Measurements from ENCODE around the gene MAF. TPM values are rescaled to one million over a fixed set of nuclear protein-coding genes. Genes with fewer than 3 reads are reported as not detected.

Gene MAF
- total RNA-seq, 2 donors from 2014 or later, result 12.3 to 21.1 TPM

DNA sequence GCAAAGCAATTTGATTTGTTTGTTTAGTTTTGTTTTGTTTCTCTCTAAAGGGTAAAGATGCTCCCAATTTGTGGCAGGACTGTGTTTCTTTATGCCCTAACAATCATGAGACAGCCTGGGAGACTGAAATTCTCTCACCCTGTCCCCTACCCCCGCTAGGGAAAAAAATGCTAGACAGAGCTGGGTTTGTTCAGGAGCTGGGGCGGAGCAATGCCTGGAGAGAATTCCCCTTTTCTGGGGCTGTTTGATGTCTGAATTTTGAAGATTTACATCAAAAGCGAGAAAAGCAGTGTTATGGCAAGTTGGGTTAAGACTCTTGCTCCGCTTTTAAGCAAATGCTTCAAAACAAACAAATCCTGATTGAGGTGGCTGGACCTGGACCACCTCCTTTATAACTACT is 8.4 kb downstream of the MAF start:
- H3K27me3 ChIP-seq, result no peaks in the 10 kb centered on the region
- no peaks in the 10 kb centered on the region for H3K9me3 ChIP-seq
- H3K36me3 ChIP-seq, result no peaks in the 10 kb centered on the region
- no peak overlapping the region for H3K4me3 ChIP-seq
- TF ChIP-seq CTCF (IDR thresholded peaks at IDR 0.05), result no peak
- intact Hi-C loops (cut with DNase I), result no loop called here
- H3K27ac ChIP-seq, result peak overlapping the region; percentile 38
- H3K4me1 ChIP-seq, result no peaks in the 10 kb centered on the region
- DNase-seq, result no peak
- peak overlapping the region in 1 of 2 donors; percentile 24 for H3K9ac ChIP-seq (ENCODE audit: low read depth in 2 of 2, low read length in 2 of 2)

DNA sequence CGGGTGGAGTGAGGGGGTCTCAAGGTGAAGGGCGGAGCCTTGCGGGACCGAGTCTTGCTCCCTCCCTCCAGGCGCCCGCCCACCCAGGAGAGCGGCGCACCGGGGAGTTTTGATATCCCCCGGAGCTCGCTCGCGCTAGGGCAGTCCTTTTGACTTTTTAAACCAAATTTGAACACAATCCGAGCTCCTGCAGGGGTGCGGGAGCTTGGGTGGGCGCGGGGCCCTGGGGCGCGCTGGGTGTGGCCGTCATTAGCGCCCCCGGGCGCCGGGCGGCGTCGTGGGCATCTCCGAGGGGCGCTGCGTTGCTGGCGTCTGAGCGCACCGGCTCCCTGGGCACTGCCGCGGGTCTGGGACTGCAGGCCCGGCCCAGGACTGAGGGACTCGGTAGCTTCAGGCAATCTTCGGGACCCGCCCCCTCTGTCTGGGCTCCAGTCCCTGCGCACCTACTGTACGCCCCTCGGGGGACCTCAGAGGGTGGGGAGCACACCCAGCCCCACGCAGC is 10.9 kb downstream of the MAF start:
- Histone ChIP-seq H3K4me1 (no peaks in the 10 kb centered on the region), H3K27me3 (no peaks in the 10 kb centered on the region), H3K9ac (ENCODE audit: low read depth in 2 of 2, low read length in 2 of 2) (peak overlapping the region in 1 of 2 donors; percentile 24), H3K36me3 (no peaks in the 10 kb centered on the region), H3K27ac (no peak overlapping the region), H3K9me3 (no peaks in the 10 kb centered on the region), H3K4me3 (peak overlapping the region; percentile 28)
- no peak for DNase-seq
- intact Hi-C loops (cut with DNase I), result no loop called here
- TF ChIP-seq CTCF (IDR thresholded peaks at IDR 0.05), result no peak

DNA sequence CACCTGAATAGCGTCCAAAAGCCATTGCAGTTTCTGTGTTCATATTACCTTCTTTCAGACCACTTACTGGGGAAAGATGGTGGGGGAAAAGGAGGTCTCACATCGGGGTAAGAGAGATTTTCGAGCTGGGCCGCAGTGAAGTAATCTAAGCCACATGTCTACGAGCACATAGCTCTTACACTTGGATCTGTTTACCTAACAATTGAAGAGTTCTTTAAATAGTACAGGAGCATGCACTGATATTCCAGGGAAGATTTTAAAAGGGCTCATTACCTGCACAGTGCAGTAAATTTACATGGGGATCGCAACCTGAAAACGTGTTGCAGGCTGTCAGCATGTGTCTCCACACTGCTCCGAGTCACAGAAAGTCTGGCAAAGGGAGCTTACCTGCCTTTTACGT is 12.6 kb downstream of the MAF start:
- no peak for DNase-seq
- no peak for TF ChIP-seq CTCF (IDR thresholded peaks at IDR 0.05)
- Histone ChIP-seq H3K27me3 (no peaks in the 10 kb centered on the region), H3K27ac (no peak overlapping the region), H3K4me1 (no peaks in the 10 kb centered on the region), H3K4me3 (no peak overlapping the region), H3K36me3 (no peaks in the 10 kb centered on the region), H3K9ac (ENCODE audit: low read depth in 2 of 2, low read length in 2 of 2) (no peak overlapping the region), H3K9me3 (no peaks in the 10 kb centered on the region)
- intact Hi-C loops (cut with DNase I), result no loop called here

DNA sequence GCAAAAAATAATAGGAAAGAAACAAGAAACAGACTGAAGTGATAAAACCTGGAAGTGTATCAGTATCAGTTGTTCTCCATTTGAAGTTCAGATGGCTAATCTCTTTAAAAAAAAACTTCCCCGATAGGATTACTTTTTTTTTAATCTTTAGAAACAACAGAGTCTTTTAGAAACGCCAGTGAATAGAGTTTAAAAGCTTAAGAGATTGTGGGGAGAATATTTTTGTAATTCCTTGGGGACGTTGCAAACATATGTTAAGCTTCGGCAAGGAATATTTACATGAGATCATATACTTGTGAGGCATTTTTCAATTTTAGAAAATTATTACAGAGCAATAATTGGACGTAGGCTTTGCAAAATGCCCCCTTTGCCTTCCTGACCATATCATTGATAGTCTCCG is 13.2 kb downstream of the MAF start:
- intact Hi-C loops (cut with DNase I), result no loop called here
- no peak for TF ChIP-seq CTCF (IDR thresholded peaks at IDR 0.05)

GRCh38 chr16:79582789-79583188 is 17.7 kb downstream of the MAF start:
- no peaks in the 10 kb centered on the region for H3K36me3 ChIP-seq
- intact Hi-C loops (cut with DNase I), result no loop called here

More for the DNA sequence above, 13.2 kb downstream of the MAF start:
- Histone ChIP-seq H3K27ac (no peak overlapping the region), H3K27me3 (no peaks in the 10 kb centered on the region), H3K4me1 (no peaks in the 10 kb centered on the region), H3K4me3 (no peak overlapping the region), H3K36me3 (no peaks in the 10 kb centered on the region), H3K9me3 (no peaks in the 10 kb centered on the region), H3K9ac (ENCODE audit: low read depth in 2 of 2, low read length in 2 of 2) (no peak overlapping the region)
- no peak for DNase-seq

More at GRCh38 chr16:79582789-79583188, 17.7 kb downstream of the MAF start:
- DNase-seq, result no peak
- Histone ChIP-seq H3K4me1 (no peaks in the 10 kb centered on the region), H3K27ac (no peak overlapping the region), H3K9me3 (no peaks in the 10 kb centered on the region), H3K9ac (ENCODE audit: low read depth in 2 of 2, low read length in 2 of 2) (no peak overlapping the region), H3K4me3 (no peak overlapping the region), H3K27me3 (no peaks in the 10 kb centered on the region)
- no peak for TF ChIP-seq CTCF (IDR thresholded peaks at IDR 0.05)
